ENCODE results near the gene KRTAP12-1. TPM values are rescaled to one million over a fixed set of nuclear protein-coding genes. Genes with fewer than 3 reads are reported as not detected.

KRTAP12-1 gene
- total and polyA plus RNA-seq, 2 donors (not counting 1 experiment from before 2014, with no cell fraction given) = not detected

DNA sequence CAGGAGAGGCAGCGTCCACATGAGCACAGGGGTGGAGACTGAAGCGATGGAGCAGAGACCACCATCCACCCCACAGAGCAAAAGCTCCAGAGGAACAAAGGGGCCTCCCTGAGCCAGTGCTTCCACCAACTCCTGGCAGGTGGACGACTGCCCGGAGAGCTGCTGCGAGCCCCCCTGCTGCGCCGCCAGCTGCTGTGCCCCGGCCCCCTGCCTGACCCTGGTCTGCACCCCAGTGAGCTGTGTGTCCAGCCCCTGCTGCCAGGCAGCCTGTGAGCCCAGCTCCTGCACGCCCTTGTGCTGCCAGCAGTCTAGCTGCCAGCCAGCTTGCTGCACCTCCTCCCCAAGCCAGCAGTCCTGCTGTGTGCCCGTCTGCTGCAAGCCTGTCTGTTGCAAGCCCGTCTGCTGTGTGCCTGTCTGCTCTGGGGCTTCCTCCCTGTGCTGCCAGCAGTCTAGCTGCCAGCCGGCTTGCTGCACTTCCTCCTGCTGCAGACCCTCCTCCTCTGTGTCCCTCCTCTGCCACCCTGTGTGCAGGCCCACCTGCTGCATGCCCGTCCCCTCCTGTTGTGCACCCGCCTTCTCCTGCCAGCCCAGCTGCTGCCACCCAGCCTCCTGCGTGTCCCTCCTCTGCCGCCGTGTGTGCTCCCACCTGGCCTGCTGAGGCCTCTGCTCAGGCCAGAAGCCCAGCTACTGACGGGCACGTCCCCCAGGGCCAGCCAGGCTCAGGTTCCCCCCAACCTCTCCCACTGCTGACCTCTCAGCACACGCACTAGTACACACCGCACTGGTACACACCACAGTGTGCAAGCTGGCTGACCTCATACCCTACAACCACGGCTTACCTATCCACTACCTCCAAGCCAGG lies 20.4 kb upstream of the KRTAP12-1 start:
- Histone ChIP-seq H3K36me3 (ENCODE audit: control insufficient read depth, insufficient read depth, low read length) (no peaks in the 10 kb centered on the region), H3K4me2 (ENCODE audit: extremely low read depth, insufficient read depth, low read length) (no peak overlapping the region), H3K9ac (ENCODE audit: insufficient read depth, low read length) (no peak overlapping the region), H3K27ac (ENCODE audit: insufficient read depth, low read length) (no peak overlapping the region), H2AFZ (ENCODE audit: low read length) (no peak overlapping the region), H3K4me3 (replicated peaks in 1 of 4; ENCODE audit: control extremely low read depth in 1 of 4, insufficient read depth in 1 of 4, low read depth in 3 of 4, low read length in 4 of 4) (no peak overlapping the region), H3K79me2 (ENCODE audit: control insufficient read depth, insufficient read depth, low read length) (no peaks in the 10 kb centered on the region), H4K20me1 (ENCODE audit: control insufficient read depth, extremely low read depth, insufficient read depth, low read length) (no peaks in the 10 kb centered on the region), H3K27me3 (ENCODE audit: control insufficient read depth, insufficient read depth, low read length) (peaks cover 14% of the 10 kb centered on the region), H3K4me1 (ENCODE audit: control insufficient read depth, extremely low read depth, insufficient read depth, low read length) (no peaks in the 10 kb centered on the region), H3K9me3 (ENCODE audit: control insufficient read depth, insufficient read depth, low read depth, low read length) (no peaks in the 10 kb centered on the region)
- TF ChIP-seq CTCF (conservative IDR thresholded peaks at IDR 0.05 in 1 of 2, IDR thresholded peaks at IDR 0.05 in 1 of 2; ENCODE audit: low read depth in 1 of 2, low read length in 2 of 2) (no peak), EZH2 (IDR thresholded peaks at IDR 0.05; ENCODE audit: low read length, missing control alignments) (no peak)
- no peak for DNase-seq (ENCODE audit: low read depth in 2 of 2)

- H3K27ac ChIP-seq (ENCODE audit: insufficient read depth, low read length) = no peak overlapping the region
- TF ChIP-seq CTCF (conservative IDR thresholded peaks at IDR 0.05 in 1 of 2, IDR thresholded peaks at IDR 0.05 in 1 of 2; ENCODE audit: low read depth in 1 of 2, low read length in 2 of 2) (no peak), EZH2 (IDR thresholded peaks at IDR 0.05; ENCODE audit: low read length, missing control alignments) (no peak)
- no peaks in the 10 kb centered on the region for H4K20me1 ChIP-seq (ENCODE audit: control insufficient read depth, extremely low read depth, insufficient read depth, low read length)
- no peaks in the 10 kb centered on the region for H3K4me1 ChIP-seq (ENCODE audit: control insufficient read depth, extremely low read depth, insufficient read depth, low read length)
- peaks cover 13% of the 10 kb centered on the region for H3K27me3 ChIP-seq (ENCODE audit: control insufficient read depth, insufficient read depth, low read length)
- no peak overlapping the region for H2AFZ ChIP-seq (ENCODE audit: low read length)
- H3K4me2 ChIP-seq (ENCODE audit: extremely low read depth, insufficient read depth, low read length) = no peak overlapping the region
- DNase-seq (ENCODE audit: low read depth in 2 of 2) = no peak
- no peaks in the 10 kb centered on the region for H3K9me3 ChIP-seq (ENCODE audit: control insufficient read depth, insufficient read depth, low read depth, low read length)
- no peak overlapping the region for H3K9ac ChIP-seq (ENCODE audit: insufficient read depth, low read length)
- no peak overlapping the region for H3K4me3 ChIP-seq (replicated peaks in 1 of 4; ENCODE audit: control extremely low read depth in 1 of 4, insufficient read depth in 1 of 4, low read depth in 3 of 4, low read length in 4 of 4)
- H3K36me3 ChIP-seq (ENCODE audit: control insufficient read depth, insufficient read depth, low read length) = no peaks in the 10 kb centered on the region
- H3K79me2 ChIP-seq (ENCODE audit: control insufficient read depth, insufficient read depth, low read length) = no peaks in the 10 kb centered on the region
Observed at GRCh38 chr21:44701541-44701940, 19.6 kb upstream of the KRTAP12-1 start.

GRCh38 chr21:44701023-44701400 lies 19.0 kb upstream of the KRTAP12-1 start:
- Histone ChIP-seq H3K9ac (ENCODE audit: insufficient read depth, low read length) (no peak overlapping the region), H3K4me2 (ENCODE audit: extremely low read depth, insufficient read depth, low read length) (no peak overlapping the region), H3K79me2 (ENCODE audit: control insufficient read depth, insufficient read depth, low read length) (no peaks in the 10 kb centered on the region), H3K9me3 (ENCODE audit: control insufficient read depth, insufficient read depth, low read depth, low read length) (no peaks in the 10 kb centered on the region), H3K27ac (ENCODE audit: insufficient read depth, low read length) (no peak overlapping the region), H4K20me1 (ENCODE audit: control insufficient read depth, extremely low read depth, insufficient read depth, low read length) (no peaks in the 10 kb centered on the region), H2AFZ (ENCODE audit: low read length) (no peak overlapping the region), H3K4me3 (replicated peaks in 1 of 4; ENCODE audit: control extremely low read depth in 1 of 4, insufficient read depth in 1 of 4, low read depth in 3 of 4, low read length in 4 of 4) (no peak overlapping the region), H3K36me3 (ENCODE audit: control insufficient read depth, insufficient read depth, low read length) (no peaks in the 10 kb centered on the region), H3K27me3 (ENCODE audit: control insufficient read depth, insufficient read depth, low read length) (peaks cover 8% of the 10 kb centered on the region), H3K4me1 (ENCODE audit: control insufficient read depth, extremely low read depth, insufficient read depth, low read length) (no peaks in the 10 kb centered on the region)
- TF ChIP-seq EZH2 (IDR thresholded peaks at IDR 0.05; ENCODE audit: low read length, missing control alignments) = no peak
- no peak for TF ChIP-seq CTCF (conservative IDR thresholded peaks at IDR 0.05 in 1 of 2, IDR thresholded peaks at IDR 0.05 in 1 of 2; ENCODE audit: low read depth in 1 of 2, low read length in 2 of 2)
- no peak for DNase-seq (ENCODE audit: low read depth in 2 of 2)

All from fibroblast of lung (primary cell).